Smooth muscle cell (in vitro differentiated cells): ENCODE measurements around the gene ANKLE2. TPM values are rescaled to one million over a fixed set of nuclear protein-coding genes. Genes with fewer than 3 reads are reported as not detected.

ENCODE experiments used
- DNase-seq: peaks from one replicate; lab custom pipeline; 2025; ENCODE audit not compliant: unreplicated experiment; lab: John Stamatoyannopoulos, UW
- H2AFZ ChIP-seq: fragments of 200-600 bp; sonication (generic); 2 replicates; pipeline ENCODE4 v1.6.0; 2016; ENCODE audit warnings: antibody characterized with exemption, low read depth, mild to moderate bottlenecking
- H3F3A ChIP-seq: fragments of 200-600 bp; sonication (generic); 2 replicates; pipeline ENCODE4 v1.6.0; 2017; ENCODE audit warnings: antibody characterized with exemption, low read depth
- H3K27ac ChIP-seq: fragments of 200-600 bp; sonication (generic); 2 replicates; pipeline ENCODE4 v1.5.1; 2016; ENCODE audit warnings: low read depth, mild to moderate bottlenecking
- H3K27me3 ChIP-seq: fragments of 200-600 bp; sonication (generic); 2 replicates; pipeline ENCODE4 v1.6.1; 2016; ENCODE audit warnings: low read depth, mild to moderate bottlenecking
- H3K36me3 ChIP-seq: fragments of 200-600 bp; sonication (generic); 2 replicates; pipeline ENCODE4 v1.5.1; 2016; ENCODE audit warnings: low read depth
- H3K4me1 ChIP-seq: fragments of 200-600 bp; sonication (generic); 2 replicates; pipeline ENCODE4 v1.5.1; 2016; ENCODE audit warnings: low read depth
- H3K4me2 ChIP-seq: fragments of 200-600 bp; sonication (generic); 2 replicates; pipeline ENCODE4 v1.6.0; 2016; ENCODE audit warnings: mild to moderate bottlenecking
- H3K4me3 ChIP-seq: fragments of 200-600 bp; sonication (generic); 2 replicates; pipeline ENCODE4 v1.5.1; 2016; ENCODE audit warnings: mild to moderate bottlenecking
- H3K79me2 ChIP-seq: fragments of 200-600 bp; sonication (generic); 2 replicates; pipeline ENCODE4 v1.6.0; 2016; ENCODE audit warnings: low read depth, mild to moderate bottlenecking
- H3K9ac ChIP-seq: fragments of 200-600 bp; sonication (generic); 2 replicates; pipeline ENCODE4 v1.6.0; 2016; ENCODE audit warnings: low read depth
- H3K9me3 ChIP-seq: fragments of 200-600 bp; sonication (generic); replicated peaks from 2 replicates; pipeline ENCODE4 v1.5.1; 2016; ENCODE audit warnings: low read depth
- H4K20me1 ChIP-seq: fragments of 200-600 bp; sonication (generic); 2 replicates; pipeline ENCODE4 v1.6.0; 2016; ENCODE audit warnings: low read depth
- CTCF ChIP-seq: fragments of 200-600 bp; sonication (generic); IDR thresholded peaks from 2 replicates; pipeline ENCODE4 v1.5.1; 2017; ENCODE audit warnings: borderline replicate concordance, mild to moderate bottlenecking, antibody characterized with exemption; ENCODE audit not compliant: insufficient read depth, poor library complexity, severe bottlenecking
- WGBS: methylation state at CpG from one replicate; pipeline ENCODE4 v1.1.7; 2016; ENCODE audit warnings: low lambda C conversion rate; 5-methylcytosine and 5-hydroxymethylcytosine counted together
- polyA plus RNA-seq: library from polyadenylated mRNA; unstranded; fragments of >200 nt; fragmentation: Nextera tagmentation; extraction: Ambion mirVana; gene quantifications from 2 replicates; pipeline ENCODE4 v1.2.1, GENCODE V29; 2016
- small RNA-seq: library from RNA; depleted of rRNA; stranded (forward); fragments of <200 nt; gene quantifications from one replicate; pipeline ENCODE3, GENCODE V24; 2014
- total RNA-seq: library from RNA; depleted of rRNA; stranded (reverse); fragments of >200 nt; gene quantifications from 2 replicates; pipeline ENCODE4 v1.2.3, GENCODE V29; 2014

ANKLE2 gene
- total and polyA plus RNA-seq, 2 experiments from 2014 or later, result 56.4 to 94.8 TPM

GRCh38 chr12:132677492-132677891 lies 84.1 kb downstream of the ANKLE2 start:
- no peak overlapping the region for H2AFZ ChIP-seq
- WGBS, result 97% methylated on average over 9 of the region's 9 CpGs
- peaks cover 20% of the 10 kb centered on the region for H4K20me1 ChIP-seq
- H3K9me3 ChIP-seq, result no peaks in the 10 kb centered on the region
- no peak overlapping the region for H3K27ac ChIP-seq
- no peak overlapping the region for H3K4me2 ChIP-seq
- peaks cover 11% of the 10 kb centered on the region for H3K79me2 ChIP-seq
- DNase-seq, result no peak
- H3F3A ChIP-seq, result no peaks in the 10 kb centered on the region
- no peaks in the 10 kb centered on the region for H3K4me1 ChIP-seq
- no peak overlapping the region for H3K9ac ChIP-seq
- H3K4me3 ChIP-seq, result no peak overlapping the region
- TF ChIP-seq CTCF, result no peak
- no peaks in the 10 kb centered on the region for H3K27me3 ChIP-seq
- H3K36me3 ChIP-seq, result no peaks in the 10 kb centered on the region

GRCh38 chr12:132675757-132676432 lies 85.7 kb downstream of the ANKLE2 start:
- H3K9me3 ChIP-seq, result no peaks in the 10 kb centered on the region
- H3F3A ChIP-seq, result no peaks in the 10 kb centered on the region

More at GRCh38 chr12:132675757-132676432, 85.7 kb downstream of the ANKLE2 start:
- no peaks in the 10 kb centered on the region for H3K4me1 ChIP-seq
- no peak overlapping the region for H2AFZ ChIP-seq
- WGBS, result 97% methylated on average over 14 of the region's 14 CpGs
- no peak for TF ChIP-seq CTCF
- no peaks in the 10 kb centered on the region for H3K27me3 ChIP-seq
- no peak overlapping the region for H3K27ac ChIP-seq
- no peak for DNase-seq
- no peak overlapping the region for H3K9ac ChIP-seq
- H3K79me2 ChIP-seq, result peaks cover under 1% of the 10 kb centered on the region
- H3K4me2 ChIP-seq, result no peak overlapping the region
- H3K4me3 ChIP-seq, result no peak overlapping the region
- H3K36me3 ChIP-seq, result no peaks in the 10 kb centered on the region
- H4K20me1 ChIP-seq, result peaks cover 13% of the 10 kb centered on the region

Small RNA genes lying within 50 kb of the gene (small RNA-seq; reads per million reads assigned to genes)
- gene RNA5SP379, result 0.79 reads per million, percentile 26 among the genes with 10 or more reads in this experiment

Other genes starting within 250 kb of the ANKLE2 start
- not detected in 2 replicates for gene LRCOL1, start 151.2 kb downstream of the ANKLE2 start, total RNA-seq
- not detected in 2 replicates for gene LRCOL1, start 151.2 kb downstream of the ANKLE2 start, polyA plus RNA-seq
- not detected in 2 replicates for gene P2RX2, start 143.1 kb downstream of the ANKLE2 start, total RNA-seq
- not detected in 2 replicates for gene P2RX2, start 143.1 kb downstream of the ANKLE2 start, polyA plus RNA-seq
- 11.0 and 11.5 TPM in 2 replicates for gene POLE, start 74.5 kb downstream of the ANKLE2 start, total RNA-seq
- gene POLE, start 74.5 kb downstream of the ANKLE2 start, polyA plus RNA-seq, result 8.5 and 9.2 TPM in 2 replicates
- gene PXMP2, start 74.2 kb downstream of the ANKLE2 start, total RNA-seq, result 14.7 and 28.9 TPM in 2 replicates
- 23.8 and 25.0 TPM in 2 replicates for gene PXMP2, start 74.2 kb downstream of the ANKLE2 start, polyA plus RNA-seq
- gene PGAM5, start 51.0 kb downstream of the ANKLE2 start, total RNA-seq, result 16.4 and 16.8 TPM in 2 replicates
- gene PGAM5, start 51.0 kb downstream of the ANKLE2 start, polyA plus RNA-seq, result 13.5 and 17.7 TPM in 2 replicates
- gene GOLGA3, start 67.0 kb upstream of the ANKLE2 start, total RNA-seq, result 34.5 and 60.1 TPM in 2 replicates
- 25.1 and 53.1 TPM in 2 replicates for gene GOLGA3, start 67.0 kb upstream of the ANKLE2 start, polyA plus RNA-seq
- 24.0 and 27.5 TPM in 2 replicates for gene CHFR, start 125.8 kb upstream of the ANKLE2 start, total RNA-seq
- 24.0 and 26.2 TPM in 2 replicates for gene CHFR, start 125.8 kb upstream of the ANKLE2 start, polyA plus RNA-seq
- gene ZNF605, start 194.5 kb upstream of the ANKLE2 start, total RNA-seq, result 9.7 and 13.9 TPM in 2 replicates
- gene ZNF605, start 194.5 kb upstream of the ANKLE2 start, polyA plus RNA-seq, result 4.1 and 6.3 TPM in 2 replicates
- gene ZNF26, start 224.5 kb upstream of the ANKLE2 start, total RNA-seq, result 7.7 and 8.8 TPM in 2 replicates
- 5.6 and 6.1 TPM in 2 replicates for gene ZNF26, start 224.5 kb upstream of the ANKLE2 start, polyA plus RNA-seq